Measurements from ENCODE around the gene PGM5.
"Not testable (repeated sequence)": the region's sequence is repeated elsewhere in the genome, so short reads cannot be mapped to it uniquely, and the experiment has no call there.

The PGM5 gene

DNA sequence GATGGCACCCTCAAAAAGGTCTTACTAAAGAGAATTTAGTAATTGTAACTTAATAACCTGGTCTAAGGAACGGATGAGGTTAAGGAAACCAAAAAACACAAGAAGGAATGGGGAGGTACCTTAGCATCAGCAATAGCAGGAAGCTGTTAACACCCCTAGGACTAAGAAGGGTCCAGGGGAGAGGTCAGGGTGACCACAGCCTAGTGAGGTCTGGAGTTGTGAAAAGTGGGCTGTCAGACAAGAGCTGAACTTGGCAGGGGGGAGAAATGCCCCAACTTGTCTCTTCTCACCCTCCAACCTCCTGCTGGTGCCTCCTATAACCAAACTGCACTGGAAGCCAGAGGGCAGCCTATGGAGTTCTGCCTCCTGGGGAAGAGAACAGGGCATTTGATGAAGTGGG is 41.9 kb downstream of the PGM5 start:
- H2BK5ac ChIP-seq (ENCODE audit: low read depth, low read length, poor library complexity); H4K8ac ChIP-seq (ENCODE audit: low read depth, low read length); H4K12ac ChIP-seq (ENCODE audit: low read depth, low read length); H3K4me2 ChIP-seq (ENCODE audit: low read length); H3K4me3 ChIP-seq (ENCODE audit: low read depth, low read length); H2BK12ac ChIP-seq (ENCODE audit: low read length); H3K79me2 ChIP-seq (ENCODE audit: control insufficient read depth, insufficient read depth, low read length, poor library complexity); H2AK5ac ChIP-seq (ENCODE audit: low read length); DNase-seq; H3K18ac ChIP-seq (ENCODE audit: low read length); H3K36me3 ChIP-seq (ENCODE audit: control insufficient read depth in 1 of 2, insufficient read depth in 2 of 2, low read length in 2 of 2); H3K4me1 ChIP-seq (ENCODE audit: control insufficient read depth in 1 of 2, insufficient read depth in 2 of 2, low read length in 2 of 2); H2BK120ac ChIP-seq (ENCODE audit: insufficient read depth, low read length, poor library complexity); H3K27me3 ChIP-seq (ENCODE audit: insufficient read depth, low read length); H4K91ac ChIP-seq (ENCODE audit: low read depth, low read length); H3K9me3 ChIP-seq (ENCODE audit: insufficient read depth, low read depth, low read length); H3K79me1 ChIP-seq (ENCODE audit: low read length); H3K23ac ChIP-seq (ENCODE audit: low read length); H3K14ac ChIP-seq (ENCODE audit: low read length); H2AFZ ChIP-seq (ENCODE audit: insufficient read depth, low read length, poor library complexity); H3K27ac ChIP-seq (ENCODE audit: low read depth, low read length); H3K9ac ChIP-seq (ENCODE audit: low read length); H3K4ac ChIP-seq (ENCODE audit: low read depth, low read length): not testable (repeated sequence)
- WGBS (ENCODE audit: extremely low coverage, insufficient coverage, insufficient read length): no CpG with 5 or more reads among the region's 1 CpG

DNA sequence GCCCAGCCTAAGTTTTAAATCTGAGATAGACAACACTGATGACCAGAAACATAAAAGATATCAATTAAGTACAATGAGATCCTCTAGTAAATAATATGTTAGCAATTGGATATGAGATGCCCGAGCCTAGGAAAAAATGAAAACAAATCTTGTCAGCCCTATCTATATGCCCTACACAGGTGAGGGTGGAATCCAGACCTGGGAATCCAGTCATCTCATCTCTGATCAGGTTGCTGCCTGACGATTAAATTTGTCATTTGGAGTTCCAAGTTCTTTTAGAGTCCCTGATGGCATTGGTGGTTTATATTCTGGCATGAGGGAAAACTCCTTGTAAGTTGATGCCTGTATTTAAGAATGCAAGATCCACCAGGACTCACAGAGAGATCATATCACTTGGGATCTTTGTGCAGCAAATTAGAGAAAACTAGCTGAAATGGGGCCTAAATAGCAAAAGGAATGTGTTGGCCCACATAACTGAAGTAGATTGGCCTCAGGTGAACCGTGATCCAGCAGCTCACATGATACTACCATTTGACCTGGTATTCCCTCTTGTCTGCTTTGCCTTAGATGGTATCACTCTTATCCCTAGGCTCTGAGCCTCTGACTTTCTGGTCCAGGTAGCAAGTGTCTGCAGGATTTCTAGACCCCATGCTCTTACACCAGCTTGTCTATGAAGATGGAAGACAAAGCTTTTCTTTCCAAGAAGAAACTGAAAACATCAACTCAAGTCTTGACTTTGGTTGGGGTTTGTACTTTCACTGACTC is 48.2 kb downstream of the PGM5 start:
- not testable (repeated sequence) for H2BK120ac ChIP-seq (ENCODE audit: insufficient read depth, low read length, poor library complexity); H3K27me3 ChIP-seq (ENCODE audit: insufficient read depth, low read length); H2AFZ ChIP-seq (ENCODE audit: insufficient read depth, low read length, poor library complexity); H3K79me2 ChIP-seq (ENCODE audit: control insufficient read depth, insufficient read depth, low read length, poor library complexity); H3K4me2 ChIP-seq (ENCODE audit: low read length); H4K91ac ChIP-seq (ENCODE audit: low read depth, low read length); H2BK12ac ChIP-seq (ENCODE audit: low read length); H3K4ac ChIP-seq (ENCODE audit: low read depth, low read length); H3K79me1 ChIP-seq (ENCODE audit: low read length); H3K18ac ChIP-seq (ENCODE audit: low read length); H4K8ac ChIP-seq (ENCODE audit: low read depth, low read length); H2AK5ac ChIP-seq (ENCODE audit: low read length); H3K23ac ChIP-seq (ENCODE audit: low read length); H2BK5ac ChIP-seq (ENCODE audit: low read depth, low read length, poor library complexity); H3K14ac ChIP-seq (ENCODE audit: low read length); H3K27ac ChIP-seq (ENCODE audit: low read depth, low read length); H3K36me3 ChIP-seq (ENCODE audit: control insufficient read depth in 1 of 2, insufficient read depth in 2 of 2, low read length in 2 of 2); H3K4me3 ChIP-seq (ENCODE audit: low read depth, low read length); H3K9ac ChIP-seq (ENCODE audit: low read length); H3K4me1 ChIP-seq (ENCODE audit: control insufficient read depth in 1 of 2, insufficient read depth in 2 of 2, low read length in 2 of 2); H3K9me3 ChIP-seq (ENCODE audit: insufficient read depth, low read depth, low read length); H4K12ac ChIP-seq (ENCODE audit: low read depth, low read length)
- WGBS (ENCODE audit: extremely low coverage, insufficient coverage, insufficient read length): no CpG with 5 or more reads among the region's 3 CpGs
- DNase-seq: peak; percentile 61 to 74

- not testable (repeated sequence) for H4K12ac ChIP-seq (ENCODE audit: low read depth, low read length); H3K36me3 ChIP-seq (ENCODE audit: control insufficient read depth in 1 of 2, insufficient read depth in 2 of 2, low read length in 2 of 2); H3K79me2 ChIP-seq (ENCODE audit: control insufficient read depth, insufficient read depth, low read length, poor library complexity); H3K4ac ChIP-seq (ENCODE audit: low read depth, low read length); H3K9ac ChIP-seq (ENCODE audit: low read length); H4K8ac ChIP-seq (ENCODE audit: low read depth, low read length); H4K91ac ChIP-seq (ENCODE audit: low read depth, low read length); H3K4me3 ChIP-seq (ENCODE audit: low read depth, low read length); H3K4me1 ChIP-seq (ENCODE audit: control insufficient read depth in 1 of 2, insufficient read depth in 2 of 2, low read length in 2 of 2); H3K14ac ChIP-seq (ENCODE audit: low read length); H3K79me1 ChIP-seq (ENCODE audit: low read length); H2AFZ ChIP-seq (ENCODE audit: insufficient read depth, low read length, poor library complexity); DNase-seq; H2BK12ac ChIP-seq (ENCODE audit: low read length); H3K18ac ChIP-seq (ENCODE audit: low read length); H3K27me3 ChIP-seq (ENCODE audit: insufficient read depth, low read length); H3K9me3 ChIP-seq (ENCODE audit: insufficient read depth, low read depth, low read length); H2AK5ac ChIP-seq (ENCODE audit: low read length); H2BK120ac ChIP-seq (ENCODE audit: insufficient read depth, low read length, poor library complexity); H3K23ac ChIP-seq (ENCODE audit: low read length); H3K27ac ChIP-seq (ENCODE audit: low read depth, low read length); H3K4me2 ChIP-seq (ENCODE audit: low read length); H2BK5ac ChIP-seq (ENCODE audit: low read depth, low read length, poor library complexity)
Measured at GRCh38 chr9:68411865-68412264, 55.5 kb downstream of the PGM5 start.

DNA sequence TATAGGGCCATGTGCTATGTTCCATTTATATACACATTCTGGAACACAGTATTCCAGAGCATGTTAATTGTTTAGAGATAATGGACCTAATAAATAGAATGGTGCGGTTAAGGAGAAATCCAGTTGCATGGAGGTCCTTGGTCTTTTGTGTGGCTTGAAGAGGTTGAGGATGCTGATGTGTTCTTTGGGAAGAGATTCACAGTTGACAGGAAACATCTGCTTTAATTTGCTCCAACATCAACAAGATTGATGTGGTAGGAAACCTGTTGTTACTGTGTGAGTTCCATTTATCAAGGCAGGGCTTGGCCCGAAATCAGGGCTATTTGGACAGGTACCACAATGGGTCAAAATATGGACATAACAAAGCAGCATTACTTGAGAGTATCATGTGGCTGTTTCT is 56.3 kb downstream of the PGM5 start:
- H3K14ac ChIP-seq (ENCODE audit: low read length); H3K4me1 ChIP-seq (ENCODE audit: control insufficient read depth in 1 of 2, insufficient read depth in 2 of 2, low read length in 2 of 2); H3K4me2 ChIP-seq (ENCODE audit: low read length); H2BK5ac ChIP-seq (ENCODE audit: low read depth, low read length, poor library complexity); H4K91ac ChIP-seq (ENCODE audit: low read depth, low read length); H2BK120ac ChIP-seq (ENCODE audit: insufficient read depth, low read length, poor library complexity); H3K4me3 ChIP-seq (ENCODE audit: low read depth, low read length); H4K8ac ChIP-seq (ENCODE audit: low read depth, low read length); H3K18ac ChIP-seq (ENCODE audit: low read length); H2BK12ac ChIP-seq (ENCODE audit: low read length); H2AK5ac ChIP-seq (ENCODE audit: low read length); DNase-seq; H3K4ac ChIP-seq (ENCODE audit: low read depth, low read length); H2AFZ ChIP-seq (ENCODE audit: insufficient read depth, low read length, poor library complexity); H3K27me3 ChIP-seq (ENCODE audit: insufficient read depth, low read length); H3K23ac ChIP-seq (ENCODE audit: low read length); H4K12ac ChIP-seq (ENCODE audit: low read depth, low read length); H3K27ac ChIP-seq (ENCODE audit: low read depth, low read length); H3K9ac ChIP-seq (ENCODE audit: low read length); H3K9me3 ChIP-seq (ENCODE audit: insufficient read depth, low read depth, low read length); H3K79me2 ChIP-seq (ENCODE audit: control insufficient read depth, insufficient read depth, low read length, poor library complexity); H3K36me3 ChIP-seq (ENCODE audit: control insufficient read depth in 1 of 2, insufficient read depth in 2 of 2, low read length in 2 of 2); H3K79me1 ChIP-seq (ENCODE audit: low read length): not testable (repeated sequence)
- no CpG with 5 or more reads among the region's 2 CpGs for WGBS (ENCODE audit: extremely low coverage, insufficient coverage, insufficient read length)

Data from trophoblast cell (in vitro differentiated cells and primary cell).